SK-N-SH treated with all-trans-retinoic acid at 6 μM for 48 hours (cell line): ENCODE measurements around the gene TMEM135.
"Not testable (repeated sequence)": the region's sequence is repeated elsewhere in the genome, so short reads cannot be mapped to it uniquely, and the experiment has no call there.

Source experiments
- ATAC-seq: fragments of 200-7000 bp; cut with Tn5 transposase; 3 replicates; pipeline ENCODE4 v1.9.1; 2020; ENCODE audit warnings: mild to moderate bottlenecking, moderate library complexity
- ARNTL ChIP-seq: fragments of 450-650 bp; formaldehyde crosslinking; IDR thresholded peaks from 2 replicates; pipeline ENCODE4 v1.5.0; 2020; ENCODE audit warnings: low read depth, mild to moderate bottlenecking, moderate library complexity, borderline replicate concordance
- BACH2 ChIP-seq: fragments of 250-450 bp; sonication (Bioruptor Pico); IDR thresholded peaks from 2 replicates; pipeline ENCODE4 v1.9.0; 2021; ENCODE audit warnings: mild to moderate bottlenecking, borderline replicate concordance
- CSDC2 ChIP-seq: fragments of 250-450 bp; sonication (Bioruptor Pico); IDR thresholded peaks from 2 replicates; pipeline ENCODE4 v1.5.0; 2020; ENCODE audit warnings: mild to moderate bottlenecking, moderate library complexity
- ESRRG ChIP-seq: fragments of 250-450 bp; sonication (Bioruptor Pico); IDR thresholded peaks from 2 replicates; pipeline ENCODE4 v1.6.1; 2021; ENCODE audit warnings: mild to moderate bottlenecking
- GLIS3 ChIP-seq: fragments of 250-450 bp; sonication (Bioruptor Pico); IDR thresholded peaks from 2 replicates; pipeline ENCODE4 v1.5.0; 2020; ENCODE audit warnings: mild to moderate bottlenecking, moderate library complexity
- ISL1 ChIP-seq: fragments of 250-450 bp; sonication (Bioruptor Pico); IDR thresholded peaks from 2 replicates; pipeline ENCODE4 v2.1.2; 2022; ENCODE audit warnings: mild to moderate bottlenecking, moderate library complexity
- OSR1 ChIP-seq: fragments of 250-450 bp; sonication (Bioruptor Pico); IDR thresholded peaks from 2 replicates; pipeline ENCODE4 v1.8.0; 2022; ENCODE audit warnings: moderate library complexity, mild to moderate bottlenecking, inconsistent platforms
- PPARA ChIP-seq: fragments of 250-450 bp; sonication (Bioruptor Pico); IDR thresholded peaks from 2 replicates; pipeline ENCODE4 v1.5.0; 2020; ENCODE audit warnings: mild to moderate bottlenecking, borderline replicate concordance
- RARB ChIP-seq: fragments of 250-450 bp; sonication (Bioruptor Pico); IDR thresholded peaks from 2 replicates; pipeline ENCODE4 v1.8.0; 2021; ENCODE audit warnings: mild to moderate bottlenecking, moderate library complexity
- SNAI2 ChIP-seq: fragments of 250-450 bp; sonication (Bioruptor Pico); IDR thresholded peaks from 2 replicates; pipeline ENCODE4 v1.5.0; 2020; ENCODE audit warnings: mild to moderate bottlenecking, moderate library complexity
- TCF4 ChIP-seq: fragments of 250-450 bp; sonication (Bioruptor Pico); IDR thresholded peaks from 2 replicates; pipeline ENCODE4 v1.8.0; 2021; ENCODE audit warnings: mild to moderate bottlenecking, moderate library complexity, borderline replicate concordance
- TOX ChIP-seq: fragments of 250-450 bp; sonication (Bioruptor Pico); IDR thresholded peaks from 2 replicates; pipeline ENCODE4 v1.8.0; 2021; ENCODE audit warnings: mild to moderate bottlenecking, moderate library complexity, borderline replicate concordance
- ZC3H10 ChIP-seq: fragments of 250-450 bp; sonication (Bioruptor Pico); IDR thresholded peaks from 2 replicates; pipeline ENCODE4 v1.5.1; 2021; ENCODE audit warnings: mild to moderate bottlenecking, moderate library complexity
- ZFP3 ChIP-seq: fragments of 250-450 bp; sonication (Bioruptor Pico); IDR thresholded peaks from 2 replicates; pipeline ENCODE4 v1.5.0; 2020; ENCODE audit warnings: mild to moderate bottlenecking, moderate library complexity
- ZFP30 ChIP-seq: fragments of 450-650 bp; formaldehyde crosslinking; IDR thresholded peaks from 2 replicates; pipeline ENCODE4 v1.5.0; 2022; ENCODE audit warnings: mild to moderate bottlenecking, moderate library complexity
- ZNF8 ChIP-seq: fragments of 450-650 bp; formaldehyde crosslinking; IDR thresholded peaks from 2 replicates; pipeline ENCODE4 v1.5.0; 2020; ENCODE audit warnings: mild to moderate bottlenecking, moderate library complexity
- TF ChIP-seq, protein P1 (sequence below): fragments of 250-450 bp; sonication (Bioruptor Pico); IDR thresholded peaks from 2 replicates; pipeline ENCODE4 v1.8.0; 2020; ENCODE audit warnings: mild to moderate bottlenecking, moderate library complexity, borderline replicate concordance
- TF ChIP-seq, protein P2 (sequence below): fragments of 250-450 bp; sonication (Bioruptor Pico); IDR thresholded peaks from 2 replicates; pipeline ENCODE4 v1.5.0; 2020; ENCODE audit warnings: mild to moderate bottlenecking, moderate library complexity
- TF ChIP-seq, protein P3 (sequence below): fragments of 250-450 bp; sonication (Bioruptor Pico); IDR thresholded peaks from 2 replicates; pipeline ENCODE4 v1.5.1; 2021; ENCODE audit warnings: mild to moderate bottlenecking, moderate library complexity
- TF ChIP-seq, protein P4 (sequence below): fragments of 250-450 bp; sonication (Bioruptor Pico); IDR thresholded peaks from 2 replicates; pipeline ENCODE4 v1.5.1; 2020; ENCODE audit warnings: low read depth, mild to moderate bottlenecking, moderate library complexity
- TF ChIP-seq, protein P5 (sequence below): fragments of 250-450 bp; sonication (Bioruptor Pico); IDR thresholded peaks from 2 replicates; pipeline ENCODE4 v1.8.0; 2021; ENCODE audit warnings: low read depth, mild to moderate bottlenecking, moderate library complexity, borderline replicate concordance

Gene TMEM135

DNA sequence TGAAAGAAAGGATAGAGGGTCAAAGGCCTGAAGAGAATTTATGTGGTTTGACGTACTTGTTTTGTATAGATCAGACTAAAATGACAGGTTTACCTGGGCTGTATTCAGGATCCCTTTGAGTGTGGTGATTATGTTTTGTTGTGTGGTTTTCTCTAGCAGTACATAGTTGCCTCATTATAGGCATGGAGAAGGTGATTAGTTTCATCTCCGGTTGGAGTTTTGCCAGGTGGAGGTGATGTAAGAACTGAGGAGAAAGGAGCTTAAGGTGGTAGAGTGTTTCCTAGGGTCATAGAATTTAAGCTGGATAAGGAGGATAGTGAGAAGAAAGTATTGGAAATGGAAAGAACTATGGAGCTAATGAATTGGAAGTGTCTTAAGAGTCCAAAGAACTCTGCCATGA lies 229.0 kb downstream of the TMEM135 start:
- ATAC-seq, result no peak
- TF ChIP-seq CSDC2 (CRISPR knock-in tag) (no peak), ESRRG (CRISPR knock-in tag) (no peak)

DNA sequence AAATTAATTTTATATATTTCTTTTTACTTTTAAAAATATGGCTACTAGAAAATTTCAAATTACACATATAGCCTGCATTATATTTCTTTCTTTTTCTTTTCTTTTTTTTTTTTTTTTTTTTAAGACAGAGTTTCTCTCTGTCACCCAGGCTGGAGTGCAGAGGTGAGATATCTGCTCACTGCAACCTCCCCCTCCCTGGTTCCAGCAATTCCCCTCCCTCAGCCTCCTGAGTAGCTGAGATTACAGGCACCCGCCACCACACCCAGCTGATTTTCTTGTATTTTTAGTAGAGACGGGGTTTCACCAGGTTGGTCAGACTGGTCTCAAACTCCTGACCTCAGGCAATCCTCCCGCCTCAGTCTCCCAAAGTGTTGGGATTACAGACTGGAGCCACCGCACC lies 234.2 kb downstream of the TMEM135 start:
- ATAC-seq, result not testable (repeated sequence)

DNA sequence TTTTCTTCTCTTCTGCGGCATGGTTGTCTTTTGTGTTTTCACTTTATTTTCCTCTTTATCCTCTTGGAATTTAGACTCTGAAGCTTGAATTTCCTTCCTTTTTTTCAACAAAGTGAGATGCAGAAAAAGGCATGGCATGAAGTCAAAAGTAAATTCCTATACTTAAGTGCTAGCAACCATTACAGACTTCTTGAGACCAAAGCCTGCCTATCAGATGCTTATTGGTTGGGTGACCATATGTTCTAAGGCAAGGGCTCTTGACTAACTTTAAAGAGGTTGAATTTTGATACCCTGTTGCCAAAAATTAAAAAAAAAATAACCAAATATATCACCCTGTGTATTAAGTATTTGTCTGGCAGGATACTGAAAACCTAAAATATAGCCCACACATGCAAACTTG lies 237.4 kb downstream of the TMEM135 start:
- no peak for ATAC-seq
- no peak for TF ChIP-seq ZC3H10 (CRISPR knock-in tag)
- no peak for TF ChIP-seq SNAI2 (CRISPR knock-in tag)
- TF ChIP-seq, all 23 proteins: peak for 0

DNA sequence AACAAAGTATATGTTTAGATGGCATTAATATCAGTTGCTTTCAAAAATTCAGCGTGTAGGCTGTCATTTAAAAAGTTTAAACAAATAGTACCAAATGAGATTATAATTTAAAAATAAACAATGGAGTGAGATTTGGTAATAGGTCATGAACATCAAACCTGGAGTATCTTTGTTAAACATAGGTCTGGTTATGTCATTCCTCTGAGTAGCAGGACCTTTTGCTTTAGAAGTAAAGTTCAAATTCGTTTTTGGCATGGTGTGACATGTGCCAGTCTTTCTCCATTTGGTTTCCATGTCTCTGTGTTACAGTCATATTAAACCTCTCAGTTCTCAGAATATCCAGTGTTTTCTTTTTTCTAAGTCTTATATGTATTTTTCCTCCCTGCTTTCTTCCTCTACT lies 242.4 kb downstream of the TMEM135 start:
- TF ChIP-seq, protein P1, sequence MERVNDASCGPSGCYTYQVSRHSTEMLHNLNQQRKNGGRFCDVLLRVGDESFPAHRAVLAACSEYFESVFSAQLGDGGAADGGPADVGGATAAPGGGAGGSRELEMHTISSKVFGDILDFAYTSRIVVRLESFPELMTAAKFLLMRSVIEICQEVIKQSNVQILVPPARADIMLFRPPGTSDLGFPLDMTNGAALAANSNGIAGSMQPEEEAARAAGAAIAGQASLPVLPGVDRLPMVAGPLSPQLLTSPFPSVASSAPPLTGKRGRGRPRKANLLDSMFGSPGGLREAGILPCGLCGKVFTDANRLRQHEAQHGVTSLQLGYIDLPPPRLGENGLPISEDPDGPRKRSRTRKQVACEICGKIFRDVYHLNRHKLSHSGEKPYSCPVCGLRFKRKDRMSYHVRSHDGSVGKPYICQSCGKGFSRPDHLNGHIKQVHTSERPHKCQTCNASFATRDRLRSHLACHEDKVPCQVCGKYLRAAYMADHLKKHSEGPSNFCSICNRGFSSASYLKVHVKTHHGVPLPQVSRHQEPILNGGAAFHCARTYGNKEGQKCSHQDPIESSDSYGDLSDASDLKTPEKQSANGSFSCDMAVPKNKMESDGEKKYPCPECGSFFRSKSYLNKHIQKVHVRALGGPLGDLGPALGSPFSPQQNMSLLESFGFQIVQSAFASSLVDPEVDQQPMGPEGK, result no peak
- no peak for TF ChIP-seq GLIS3
- no peak for TF ChIP-seq SNAI2 (CRISPR knock-in tag)
- no peak for TF ChIP-seq PPARA (CRISPR knock-in tag)
- TF ChIP-seq RARB (CRISPR knock-in tag), result no peak
- TF ChIP-seq, protein P2, sequence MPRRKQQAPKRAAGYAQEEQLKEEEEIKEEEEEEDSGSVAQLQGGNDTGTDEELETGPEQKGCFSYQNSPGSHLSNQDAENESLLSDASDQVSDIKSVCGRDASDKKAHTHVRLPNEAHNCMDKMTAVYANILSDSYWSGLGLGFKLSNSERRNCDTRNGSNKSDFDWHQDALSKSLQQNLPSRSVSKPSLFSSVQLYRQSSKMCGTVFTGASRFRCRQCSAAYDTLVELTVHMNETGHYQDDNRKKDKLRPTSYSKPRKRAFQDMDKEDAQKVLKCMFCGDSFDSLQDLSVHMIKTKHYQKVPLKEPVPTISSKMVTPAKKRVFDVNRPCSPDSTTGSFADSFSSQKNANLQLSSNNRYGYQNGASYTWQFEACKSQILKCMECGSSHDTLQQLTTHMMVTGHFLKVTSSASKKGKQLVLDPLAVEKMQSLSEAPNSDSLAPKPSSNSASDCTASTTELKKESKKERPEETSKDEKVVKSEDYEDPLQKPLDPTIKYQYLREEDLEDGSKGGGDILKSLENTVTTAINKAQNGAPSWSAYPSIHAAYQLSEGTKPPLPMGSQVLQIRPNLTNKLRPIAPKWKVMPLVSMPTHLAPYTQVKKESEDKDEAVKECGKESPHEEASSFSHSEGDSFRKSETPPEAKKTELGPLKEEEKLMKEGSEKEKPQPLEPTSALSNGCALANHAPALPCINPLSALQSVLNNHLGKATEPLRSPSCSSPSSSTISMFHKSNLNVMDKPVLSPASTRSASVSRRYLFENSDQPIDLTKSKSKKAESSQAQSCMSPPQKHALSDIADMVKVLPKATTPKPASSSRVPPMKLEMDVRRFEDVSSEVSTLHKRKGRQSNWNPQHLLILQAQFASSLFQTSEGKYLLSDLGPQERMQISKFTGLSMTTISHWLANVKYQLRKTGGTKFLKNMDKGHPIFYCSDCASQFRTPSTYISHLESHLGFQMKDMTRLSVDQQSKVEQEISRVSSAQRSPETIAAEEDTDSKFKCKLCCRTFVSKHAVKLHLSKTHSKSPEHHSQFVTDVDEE (CRISPR knock-in tag), result no peak
- no peak for TF ChIP-seq ZNF8 (CRISPR knock-in tag)
- no peak for TF ChIP-seq TCF4 (CRISPR knock-in tag)
- no peak for TF ChIP-seq ISL1 (CRISPR knock-in tag)
- TF ChIP-seq, all 23 proteins: peak for 0
- ATAC-seq, result no peak

DNA sequence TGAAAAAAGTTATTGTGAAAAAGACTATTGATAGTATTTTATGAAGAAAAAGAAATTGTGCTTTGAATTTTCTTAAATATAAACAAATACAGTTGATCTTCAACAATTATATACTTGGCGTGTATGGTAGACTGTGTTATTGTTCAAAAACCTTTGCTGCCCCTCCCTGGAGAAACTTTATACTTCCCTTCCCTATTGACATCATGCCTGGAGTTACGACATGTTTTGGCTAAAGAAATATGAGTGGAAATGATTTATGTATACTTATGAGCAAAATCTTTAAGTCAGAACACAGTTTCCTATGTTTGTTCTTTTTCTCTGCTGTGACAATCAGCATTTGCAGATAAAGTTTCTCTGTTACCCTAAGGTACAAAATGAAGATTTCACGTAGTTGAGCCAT lies 243.8 kb downstream of the TMEM135 start:
- TF ChIP-seq BACH2 (CRISPR knock-in tag) (no peak), ESRRG (CRISPR knock-in tag) (no peak), ZC3H10 (CRISPR knock-in tag) (no peak), RARB (CRISPR knock-in tag) (no peak), GLIS3 (no peak), SNAI2 (CRISPR knock-in tag) (no peak), ARNTL (CRISPR knock-in tag) (no peak), ISL1 (CRISPR knock-in tag) (no peak), ZFP30 (CRISPR knock-in tag) (no peak), ZNF8 (CRISPR knock-in tag) (no peak), OSR1 (CRISPR knock-in tag) (no peak), TOX (CRISPR knock-in tag) (no peak), ZFP3 (no peak), CSDC2 (CRISPR knock-in tag) (no peak)
- TF ChIP-seq, protein P2 (CRISPR knock-in tag), result no peak
- TF ChIP-seq, protein P3, sequence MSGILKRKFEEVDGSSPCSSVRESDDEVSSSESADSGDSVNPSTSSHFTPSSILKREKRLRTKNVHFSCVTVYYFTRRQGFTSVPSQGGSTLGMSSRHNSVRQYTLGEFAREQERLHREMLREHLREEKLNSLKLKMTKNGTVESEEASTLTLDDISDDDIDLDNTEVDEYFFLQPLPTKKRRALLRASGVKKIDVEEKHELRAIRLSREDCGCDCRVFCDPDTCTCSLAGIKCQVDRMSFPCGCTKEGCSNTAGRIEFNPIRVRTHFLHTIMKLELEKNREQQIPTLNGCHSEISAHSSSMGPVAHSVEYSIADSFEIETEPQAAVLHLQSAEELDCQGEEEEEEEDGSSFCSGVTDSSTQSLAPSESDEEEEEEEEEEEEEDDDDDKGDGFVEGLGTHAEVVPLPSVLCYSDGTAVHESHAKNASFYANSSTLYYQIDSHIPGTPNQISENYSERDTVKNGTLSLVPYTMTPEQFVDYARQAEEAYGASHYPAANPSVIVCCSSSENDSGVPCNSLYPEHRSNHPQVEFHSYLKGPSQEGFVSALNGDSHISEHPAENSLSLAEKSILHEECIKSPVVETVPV (CRISPR knock-in tag), result no peak
- TF ChIP-seq, protein P4, sequence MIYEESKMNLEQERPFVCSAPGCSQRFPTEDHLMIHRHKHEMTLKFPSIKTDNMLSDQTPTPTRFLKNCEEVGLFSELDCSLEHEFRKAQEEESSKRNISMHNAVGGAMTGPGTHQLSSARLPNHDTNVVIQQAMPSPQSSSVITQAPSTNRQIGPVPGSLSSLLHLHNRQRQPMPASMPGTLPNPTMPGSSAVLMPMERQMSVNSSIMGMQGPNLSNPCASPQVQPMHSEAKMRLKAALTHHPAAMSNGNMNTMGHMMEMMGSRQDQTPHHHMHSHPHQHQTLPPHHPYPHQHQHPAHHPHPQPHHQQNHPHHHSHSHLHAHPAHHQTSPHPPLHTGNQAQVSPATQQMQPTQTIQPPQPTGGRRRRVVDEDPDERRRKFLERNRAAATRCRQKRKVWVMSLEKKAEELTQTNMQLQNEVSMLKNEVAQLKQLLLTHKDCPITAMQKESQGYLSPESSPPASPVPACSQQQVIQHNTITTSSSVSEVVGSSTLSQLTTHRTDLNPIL, result no peak
- TF ChIP-seq, protein P5, sequence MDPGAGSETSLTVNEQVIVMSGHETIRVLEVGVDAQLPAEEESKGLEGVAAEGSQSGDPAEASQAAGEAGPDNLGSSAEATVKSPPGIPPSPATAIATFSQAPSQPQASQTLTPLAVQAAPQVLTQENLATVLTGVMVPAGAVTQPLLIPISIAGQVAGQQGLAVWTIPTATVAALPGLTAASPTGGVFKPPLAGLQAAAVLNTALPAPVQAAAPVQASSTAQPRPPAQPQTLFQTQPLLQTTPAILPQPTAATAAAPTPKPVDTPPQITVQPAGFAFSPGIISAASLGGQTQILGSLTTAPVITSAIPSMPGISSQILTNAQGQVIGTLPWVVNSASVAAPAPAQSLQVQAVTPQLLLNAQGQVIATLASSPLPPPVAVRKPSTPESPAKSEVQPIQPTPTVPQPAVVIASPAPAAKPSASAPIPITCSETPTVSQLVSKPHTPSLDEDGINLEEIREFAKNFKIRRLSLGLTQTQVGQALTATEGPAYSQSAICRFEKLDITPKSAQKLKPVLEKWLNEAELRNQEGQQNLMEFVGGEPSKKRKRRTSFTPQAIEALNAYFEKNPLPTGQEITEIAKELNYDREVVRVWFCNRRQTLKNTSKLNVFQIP (CRISPR knock-in tag), result no peak
- TF ChIP-seq, protein P1, result no peak
- peak; percentile 46; the same call in 1 of the 3 replicates for ATAC-seq
